SK-N-MC (cell line): ENCODE data around the gene CBY3.
"Not testable (repeated sequence)": the region's sequence is repeated elsewhere in the genome, so short reads cannot be mapped to it uniquely, and the experiment has no call there.

ENCODE experiments used
- EZH2 ChIP-seq: fragments of 200-600 bp; sonication (generic); IDR thresholded peaks from one replicate; pipeline ENCODE4 v1.6.1; 2017; ENCODE audit warnings: antibody characterized with exemption
- POLR2AphosphoS5 ChIP-seq: IDR thresholded peaks from 2 replicates; pipeline ENCODE4 v1.6.1; 2012; ENCODE audit warnings: mild to moderate bottlenecking, low read depth, low read length, borderline replicate concordance

- not testable (repeated sequence) for TF ChIP-seq POLR2AphosphoS5, EZH2
These were observed 22.5 kb downstream of the CBY3 start for GRCh38 chr5:179658179-179658856.
